Hindlimb muscle (tissue), 1 donor: ENCODE measurements around the gene BACH2. TPM values are rescaled to one million over a fixed set of nuclear protein-coding genes. Genes with fewer than 3 reads are reported as not detected.
"Not testable (repeated sequence)": the region's sequence is repeated elsewhere in the genome, so short reads cannot be mapped to it uniquely, and the experiment has no call there.

Source experiments
- DNase-seq: peaks from one replicate; pipeline ENCODE4 v3.0.0-alpha.2; 2013
- polyA plus RNA-seq: library from polyadenylated mRNA; unstranded; fragments of 120-200 nt; gene quantifications from one replicate; pipeline ENCODE4 v1.2.1, GENCODE V29; 2013; ENCODE audit not compliant: insufficient read length

The BACH2 gene
- polyA plus RNA-seq, 1 donor = 6.0 TPM

GRCh38 chr6:90180526-90180925, 116.1 kb downstream of the BACH2 start:
- DNase-seq = no peak

GRCh38 chr6:90179190-90180169, 117.2 kb downstream of the BACH2 start:
- DNase-seq = no peak

- DNase-seq = no peak
These were observed 118.2 kb downstream of the BACH2 start for GRCh38 chr6:90178384-90178855.

- no peak for DNase-seq
These were observed 118.9 kb downstream of the BACH2 start for GRCh38 chr6:90177544-90178383.

GRCh38 chr6:90175627-90176538, 120.8 kb downstream of the BACH2 start:
- DNase-seq = no peak

GRCh38 chr6:90173262-90173925, 123.2 kb downstream of the BACH2 start:
- DNase-seq = no peak

GRCh38 chr6:90170601-90171000, 126.0 kb downstream of the BACH2 start:
- no peak for DNase-seq

GRCh38 chr6:90169374-90169773, 127.3 kb downstream of the BACH2 start:
- DNase-seq = no peak

GRCh38 chr6:90168693-90169131, 127.9 kb downstream of the BACH2 start:
- no peak for DNase-seq

- peak; percentile 23 for DNase-seq
These were observed 128.9 kb downstream of the BACH2 start for GRCh38 chr6:90167514-90168379.

- not testable (repeated sequence) for DNase-seq
These were observed 130.3 kb downstream of the BACH2 start for GRCh38 chr6:90166155-90166924.

GRCh38 chr6:90162648-90163387, 133.8 kb downstream of the BACH2 start:
- DNase-seq = no peak

- DNase-seq = no peak
These were observed 136.6 kb downstream of the BACH2 start for GRCh38 chr6:90160013-90160412.

GRCh38 chr6:90159452-90159851, 137.2 kb downstream of the BACH2 start:
- DNase-seq = no peak

GRCh38 chr6:90158936-90159335, 137.7 kb downstream of the BACH2 start:
- DNase-seq = no peak

- no peak for DNase-seq
These were observed 139.2 kb downstream of the BACH2 start for GRCh38 chr6:90157441-90157840.

GRCh38 chr6:90156861-90157260, 139.8 kb downstream of the BACH2 start:
- no peak for DNase-seq

- no peak for DNase-seq
These were observed 141.7 kb downstream of the BACH2 start for GRCh38 chr6:90154755-90155470.
